Ectodermal cell (in vitro differentiated cells): ENCODE data around the gene CCL16.
"Not testable (repeated sequence)": the region's sequence is repeated elsewhere in the genome, so short reads cannot be mapped to it uniquely, and the experiment has no call there.

Experiments used
- H3K27ac ChIP-seq: 2 replicates; pipeline ENCODE4 v1.7.0; 2013; ENCODE audit warnings: mild to moderate bottlenecking, low read depth, low read length; ENCODE audit not compliant: insufficient read depth, poor library complexity, severe bottlenecking
- H3K27me3 ChIP-seq: 2 replicates; pipeline ENCODE4 v1.7.0; 2013; ENCODE audit warnings: mild to moderate bottlenecking, low read length; ENCODE audit not compliant: insufficient read depth, control insufficient read depth, poor library complexity, severe bottlenecking
- H3K36me3 ChIP-seq: one replicate; pipeline ENCODE4 v1.7.0; 2013; ENCODE audit warnings: low read length; ENCODE audit not compliant: control insufficient read depth, insufficient read depth
- H3K4me1 ChIP-seq: one replicate; pipeline ENCODE4 v1.7.0; 2013; ENCODE audit warnings: low read length; ENCODE audit not compliant: control insufficient read depth, insufficient read depth
- H3K4me3 ChIP-seq: 2 replicates; pipeline ENCODE4 v1.7.0; 2013; ENCODE audit warnings: low read depth, low read length, control low read depth; ENCODE audit not compliant: insufficient read depth
- H3K9me3 ChIP-seq: 2 replicates; pipeline ENCODE4 v1.7.0; 2013; ENCODE audit warnings: mild to moderate bottlenecking, low read length, moderate library complexity; ENCODE audit not compliant: control insufficient read depth
- WGBS, 2 experiments: methylation state at CpG; one replicate each; pipeline ENCODE4 v1.1.7; 2013; ENCODE audit warnings: missing lambda C conversion rate in 2 of 2; 5-methylcytosine and 5-hydroxymethylcytosine counted together

CCL16 gene

DNA sequence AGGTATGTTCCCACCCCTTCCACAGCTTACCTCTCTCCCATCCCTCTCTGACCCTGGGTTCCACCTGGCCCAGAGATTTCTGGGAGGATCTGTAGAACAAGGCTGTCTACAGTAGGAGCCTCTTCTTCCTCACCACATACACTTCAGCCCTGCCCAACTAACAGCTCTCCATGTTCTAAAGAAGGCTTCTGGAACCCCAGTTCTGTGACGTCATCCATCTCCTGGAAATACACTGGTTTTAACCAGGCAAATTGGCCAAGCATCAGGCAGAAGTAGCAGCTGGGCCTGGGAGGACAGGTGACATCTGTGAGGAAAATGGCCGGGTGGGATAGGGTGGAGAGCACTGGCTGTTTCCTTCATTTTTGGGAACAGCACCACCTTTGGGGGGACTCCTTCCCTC is 37.8 kb downstream of the CCL16 start, which contains the start of gene LYZL6:
Gene LYZL6 (minus strand): TSS at position 177 of the 400 bp plus-strand sequence. CDS start 4,357 bp downstream, outside the sequence.
- Histone ChIP-seq H3K4me1 (peaks cover 3% of the 10 kb centered on the region), H3K4me3 (no peak within 1 kb of the TSS), H3K27ac (no peak within 1 kb of the TSS), H3K36me3 (no peaks in the 10 kb centered on the region), H3K27me3 (no peaks in the 10 kb centered on the region), H3K9me3 (no peaks in the 10 kb centered on the region)
- 88 to 95% methylated on average over 2 of the region's 2 CpGs for WGBS, 2 experiments

DNA sequence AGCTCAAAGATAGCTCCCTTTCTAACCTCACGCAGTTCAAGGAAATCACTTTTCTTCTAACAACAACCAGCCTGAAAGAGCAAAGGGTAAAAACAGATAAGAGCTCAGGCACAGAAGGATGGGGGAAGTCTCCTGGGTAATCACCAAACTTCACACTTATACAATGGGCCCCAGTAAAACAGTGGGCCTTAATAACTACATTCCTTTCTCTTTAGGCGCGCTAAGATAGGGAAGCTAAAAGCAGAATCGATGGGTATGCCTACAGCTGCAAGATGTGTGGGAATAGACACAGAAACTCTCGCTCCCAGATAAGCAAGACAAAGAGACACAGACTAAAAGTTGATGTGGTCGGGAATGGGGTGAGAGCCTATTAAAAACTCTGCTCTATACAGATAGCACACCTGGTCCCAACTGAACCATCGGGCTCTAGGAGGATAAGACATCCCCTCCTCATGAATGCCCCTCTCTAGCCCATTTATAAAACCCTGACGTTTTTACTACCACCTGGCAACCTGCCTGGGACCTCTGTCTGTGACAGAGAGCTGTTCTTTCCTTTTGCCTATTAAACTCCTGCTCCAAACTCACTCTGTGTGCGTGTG is 38.6 kb downstream of the CCL16 start:
- no peaks in the 10 kb centered on the region for H3K27me3 ChIP-seq
- H3K9me3 ChIP-seq = no peaks in the 10 kb centered on the region
- no peaks in the 10 kb centered on the region for H3K36me3 ChIP-seq
- H3K4me1 ChIP-seq = peaks cover 3% of the 10 kb centered on the region
- no peak overlapping the region for H3K4me3 ChIP-seq
- WGBS, 2 experiments = 91 to 93% methylated on average over 9 of the region's 9 CpGs
- no peak overlapping the region for H3K27ac ChIP-seq

DNA sequence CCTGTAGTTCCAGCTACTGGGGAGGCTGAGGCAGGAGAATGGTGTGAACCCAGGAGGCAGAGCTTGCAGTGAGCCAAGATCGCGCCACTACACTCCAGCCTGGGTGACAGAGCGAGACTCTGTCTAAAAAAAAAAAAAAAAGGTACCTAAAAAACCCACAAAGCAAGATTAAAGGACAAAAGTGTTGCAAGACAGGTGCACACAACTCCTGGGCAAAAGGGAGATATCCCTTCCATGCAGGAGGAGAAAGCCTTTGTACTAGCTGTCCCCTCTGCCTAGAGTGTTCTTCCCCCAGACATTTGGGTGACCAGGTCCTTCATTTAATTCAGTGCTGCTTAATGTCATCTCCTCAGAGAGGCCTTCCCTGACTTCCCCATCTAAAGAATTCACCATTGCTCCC is 42.8 kb downstream of the CCL16 start:
- not testable (repeated sequence) for H3K9me3 ChIP-seq, H3K36me3 ChIP-seq, H3K27ac ChIP-seq, H3K27me3 ChIP-seq, H3K4me1 ChIP-seq, H3K4me3 ChIP-seq
- 83 to 98% methylated on average over 3 of the region's 3 CpGs for WGBS, 2 experiments

- no peak overlapping the region for H3K27ac ChIP-seq
- H3K4me1 ChIP-seq = peaks cover 3% of the 10 kb centered on the region
- no peak overlapping the region for H3K4me3 ChIP-seq
- 96 to 100% methylated on average over 5 of the region's 5 CpGs for WGBS, 2 experiments
- no peaks in the 10 kb centered on the region for H3K9me3 ChIP-seq
- no peaks in the 10 kb centered on the region for H3K36me3 ChIP-seq
- no peaks in the 10 kb centered on the region for H3K27me3 ChIP-seq
Observed at GRCh38 chr17:35936063-35936462, 45.2 kb downstream of the CCL16 start.

DNA sequence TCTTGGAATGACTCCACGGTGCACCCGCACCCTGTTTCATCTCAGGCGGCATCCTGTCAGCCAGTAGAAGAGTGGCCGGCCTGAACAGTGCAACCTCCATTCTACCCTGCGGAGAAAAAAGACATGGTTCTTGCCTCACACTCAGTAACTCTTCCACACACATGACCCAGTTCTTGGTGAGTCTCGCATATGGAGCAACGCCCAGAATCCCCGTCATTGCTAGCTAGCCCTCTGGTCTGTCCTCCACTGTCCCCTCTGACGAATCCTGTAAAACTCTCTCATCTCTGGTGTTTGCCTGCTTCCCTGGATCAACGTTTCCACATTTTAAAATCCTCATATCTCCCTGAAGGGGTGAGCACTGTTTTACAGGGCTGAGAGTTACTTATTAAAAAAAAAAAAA is 46.5 kb downstream of the CCL16 start:
- Histone ChIP-seq H3K27me3 (no peaks in the 10 kb centered on the region), H3K27ac (no peak overlapping the region), H3K9me3 (no peaks in the 10 kb centered on the region), H3K4me1 (peaks cover 12% of the 10 kb centered on the region), H3K36me3 (no peaks in the 10 kb centered on the region), H3K4me3 (no peak overlapping the region)
- WGBS, 2 experiments = 91 to 94% methylated on average over 10 of the region's 10 CpGs

- no peaks in the 10 kb centered on the region for H3K9me3 ChIP-seq
- H3K4me3 ChIP-seq = no peak overlapping the region
- H3K36me3 ChIP-seq = no peaks in the 10 kb centered on the region
- H3K27ac ChIP-seq = no peak overlapping the region
- H3K27me3 ChIP-seq = no peaks in the 10 kb centered on the region
- peaks cover 12% of the 10 kb centered on the region for H3K4me1 ChIP-seq
Observed at GRCh38 chr17:35932586-35932985, 48.7 kb downstream of the CCL16 start.

- WGBS, 2 experiments = 89 to 94% methylated on average over 5 to 6 of the region's 6 CpGs
- Histone ChIP-seq H3K27me3 (no peaks in the 10 kb centered on the region), H3K4me1 (peaks cover 12% of the 10 kb centered on the region), H3K36me3 (no peaks in the 10 kb centered on the region), H3K4me3 (no peak overlapping the region), H3K27ac (no peak overlapping the region), H3K9me3 (no peaks in the 10 kb centered on the region)
Observed at GRCh38 chr17:35931794-35932425, 49.4 kb downstream of the CCL16 start.

DNA sequence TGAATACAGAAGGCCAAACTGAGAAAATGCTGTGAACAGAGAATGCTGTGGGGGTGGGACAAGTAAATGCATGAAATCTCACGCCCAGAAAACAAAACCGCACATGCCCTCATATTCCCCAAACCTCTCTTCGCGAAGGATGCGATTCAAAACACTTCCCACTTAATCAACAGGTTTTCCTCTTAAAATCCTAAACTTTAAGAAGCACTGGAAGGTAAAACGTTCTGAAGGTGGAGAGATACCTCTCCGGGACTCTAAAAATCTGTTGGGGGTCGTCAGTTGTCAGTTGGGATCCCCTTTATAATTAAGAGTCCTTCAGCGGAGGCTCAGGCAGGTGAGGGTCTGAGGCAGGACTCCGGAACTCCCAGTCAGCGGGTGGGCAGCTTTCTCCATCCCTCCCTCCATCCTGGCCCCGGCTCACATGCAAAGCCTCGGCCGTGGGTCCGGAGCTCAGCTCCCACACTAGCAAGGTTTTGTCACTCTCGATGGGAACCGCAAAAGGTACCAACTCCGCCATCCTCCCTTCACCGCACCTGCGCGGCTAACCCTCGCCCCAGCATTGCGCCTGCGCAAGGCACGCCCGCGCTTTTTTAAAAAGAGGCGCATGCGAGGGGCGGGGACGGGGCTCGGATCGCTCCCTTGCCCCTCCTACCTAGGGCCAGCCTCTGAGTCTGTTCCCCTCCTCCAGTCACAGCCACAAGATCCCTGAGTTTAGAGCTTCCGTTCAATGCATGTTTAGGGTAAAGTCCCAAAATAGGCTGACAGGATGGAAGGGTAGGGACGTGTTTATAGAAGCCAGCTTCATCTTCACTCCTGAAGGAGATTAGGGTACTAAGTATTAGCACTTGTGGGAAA is 50.9 kb downstream of the CCL16 start, which contains the start of gene RDM1:
Gene RDM1 (minus strand): TSS at position 563 of the 855 bp plus-strand sequence. CDS start 46 bp downstream, at position 517.
- no peaks in the 10 kb centered on the region for H3K36me3 ChIP-seq

DNA sequence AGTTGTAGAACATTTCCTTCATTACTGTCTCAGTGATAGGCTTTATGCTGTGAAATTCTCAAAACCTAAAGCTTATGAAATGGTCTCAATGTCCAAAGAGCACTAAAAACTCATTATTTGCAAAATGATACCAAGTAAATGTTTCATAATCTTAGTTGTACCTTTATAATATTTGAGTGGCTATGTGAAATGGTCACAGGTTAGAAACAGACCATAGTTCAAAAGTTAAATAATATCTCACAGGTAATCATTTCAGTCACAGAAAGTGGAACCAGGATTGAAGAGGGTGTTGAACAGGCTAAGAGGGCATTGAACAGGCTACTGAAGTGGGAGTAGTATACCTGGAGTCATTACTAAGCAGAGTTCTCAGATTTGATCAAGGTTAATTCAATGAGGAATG is 53.6 kb downstream of the CCL16 start:
- no peak overlapping the region for H3K4me3 ChIP-seq
- no peak overlapping the region for H3K27ac ChIP-seq
- H3K36me3 ChIP-seq = no peaks in the 10 kb centered on the region
- peaks cover 12% of the 10 kb centered on the region for H3K4me1 ChIP-seq
- H3K27me3 ChIP-seq = no peaks in the 10 kb centered on the region
- H3K9me3 ChIP-seq = no peaks in the 10 kb centered on the region

More for the DNA sequence above, 50.9 kb downstream of the CCL16 start, which contains the start of gene RDM1:
- Histone ChIP-seq H3K27ac (no peak within 1 kb of the TSS), H3K9me3 (no peaks in the 10 kb centered on the region), H3K4me3 (peak within 1 kb of the TSS; percentile 39), H3K27me3 (no peaks in the 10 kb centered on the region), H3K4me1 (peaks cover 12% of the 10 kb centered on the region)
- 4 to 7% methylated on average over 35 of the region's 35 CpGs for WGBS, 2 experiments
